Fibroblast of upper back skin (primary cell): ENCODE measurements around the gene GSTM2.
A peak's percentile ranks its signal among the peaks of the same experiment; 100 is the strongest.
"Not testable (repeated sequence)": the region's sequence is repeated elsewhere in the genome, so short reads cannot be mapped to it uniquely, and the experiment has no call there.

ENCODE experiments used
- DNase-seq: peaks from one replicate; pipeline ENCODE4 v3.0.0-alpha.2; 2013

Gene GSTM2

GRCh38 chr1:109650609-109651008, 17.2 kb upstream of the GSTM2 start:
- DNase-seq: peak; percentile 69

- DNase-seq: no peak
Measured at GRCh38 chr1:109652402-109652801, 15.5 kb upstream of the GSTM2 start.

- peak; percentile 49 for DNase-seq
Measured at GRCh38 chr1:109653306-109653705, 14.6 kb upstream of the GSTM2 start.

GRCh38 chr1:109654519-109654918, 13.3 kb upstream of the GSTM2 start:
- no peak for DNase-seq

GRCh38 chr1:109655615-109656519, 12.0 kb upstream of the GSTM2 start, which contains the start of gene GSTM4:
GSTM4 (plus strand) TSS chr1:109656099; CDS start chr1:109656390, 291 bp downstream.
- DNase-seq: peak; percentile 73

GRCh38 chr1:109657395-109657794, 10.5 kb upstream of the GSTM2 start:
- DNase-seq: no peak

- no peak for DNase-seq
Measured at GRCh38 chr1:109657970-109658369, 9.9 kb upstream of the GSTM2 start.

GRCh38 chr1:109658533-109659042, 9.3 kb upstream of the GSTM2 start:
- no peak for DNase-seq

GRCh38 chr1:109659145-109659544, 8.7 kb upstream of the GSTM2 start:
- no peak for DNase-seq

GRCh38 chr1:109659997-109660690, 7.7 kb upstream of the GSTM2 start:
- DNase-seq: peak; percentile 17

GRCh38 chr1:109660691-109661026, 7.2 kb upstream of the GSTM2 start:
- DNase-seq: not testable (repeated sequence)

- no peak for DNase-seq
Measured at GRCh38 chr1:109661391-109661790, 6.5 kb upstream of the GSTM2 start.

- DNase-seq: no peak
Measured at GRCh38 chr1:109664671-109665070, 3.2 kb upstream of the GSTM2 start.

- DNase-seq: no peak
Measured at GRCh38 chr1:109668123-109668775, 392 bp downstream of the GSTM2 start.

- DNase-seq: no peak
Measured at GRCh38 chr1:109669246-109669948, 1.5 kb downstream of the GSTM2 start.

- DNase-seq: not testable (repeated sequence)
Measured at GRCh38 chr1:109669949-109670302, 2.1 kb downstream of the GSTM2 start.

- DNase-seq: no peak
Measured at GRCh38 chr1:109671067-109671466, 3.2 kb downstream of the GSTM2 start.

- DNase-seq: not testable (repeated sequence)
Measured at GRCh38 chr1:109673861-109674260, 6.0 kb downstream of the GSTM2 start.

- DNase-seq: not testable (repeated sequence)
Measured at GRCh38 chr1:109676683-109677381, 9.0 kb downstream of the GSTM2 start.

- no peak for DNase-seq
Measured at GRCh38 chr1:109677459-109677858, 9.6 kb downstream of the GSTM2 start.

- not testable (repeated sequence) for DNase-seq
Measured at GRCh38 chr1:109678637-109679036, 10.8 kb downstream of the GSTM2 start.

GRCh38 chr1:109684777-109685176, 16.9 kb downstream of the GSTM2 start:
- DNase-seq: not testable (repeated sequence)
